ENCODE data around the gene FAM168B.
A peak's percentile ranks its signal among the peaks of the same experiment; 100 is the strongest.
"Not testable (repeated sequence)": the region's sequence is repeated elsewhere in the genome, so short reads cannot be mapped to it uniquely, and the experiment has no call there.

Gene FAM168B

GRCh38 chr2:131094463-131095281 lies 1.4 kb upstream of the FAM168B start:
- no peak overlapping the region for H3K4me3 ChIP-seq (ENCODE audit: low read depth, low read length)
- TF ChIP-seq, protein P1, sequence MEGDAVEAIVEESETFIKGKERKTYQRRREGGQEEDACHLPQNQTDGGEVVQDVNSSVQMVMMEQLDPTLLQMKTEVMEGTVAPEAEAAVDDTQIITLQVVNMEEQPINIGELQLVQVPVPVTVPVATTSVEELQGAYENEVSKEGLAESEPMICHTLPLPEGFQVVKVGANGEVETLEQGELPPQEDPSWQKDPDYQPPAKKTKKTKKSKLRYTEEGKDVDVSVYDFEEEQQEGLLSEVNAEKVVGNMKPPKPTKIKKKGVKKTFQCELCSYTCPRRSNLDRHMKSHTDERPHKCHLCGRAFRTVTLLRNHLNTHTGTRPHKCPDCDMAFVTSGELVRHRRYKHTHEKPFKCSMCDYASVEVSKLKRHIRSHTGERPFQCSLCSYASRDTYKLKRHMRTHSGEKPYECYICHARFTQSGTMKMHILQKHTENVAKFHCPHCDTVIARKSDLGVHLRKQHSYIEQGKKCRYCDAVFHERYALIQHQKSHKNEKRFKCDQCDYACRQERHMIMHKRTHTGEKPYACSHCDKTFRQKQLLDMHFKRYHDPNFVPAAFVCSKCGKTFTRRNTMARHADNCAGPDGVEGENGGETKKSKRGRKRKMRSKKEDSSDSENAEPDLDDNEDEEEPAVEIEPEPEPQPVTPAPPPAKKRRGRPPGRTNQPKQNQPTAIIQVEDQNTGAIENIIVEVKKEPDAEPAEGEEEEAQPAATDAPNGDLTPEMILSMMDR (IDR thresholded peaks at IDR 0.05; ENCODE audit: borderline replicate concordance, insufficient read depth, low read depth, low read length), result no peak

GRCh38 chr2:131093696-131094462 lies 619 bp upstream of the FAM168B start:
- H3K4me3 ChIP-seq (ENCODE audit: low read depth, low read length), result peak overlapping the region; percentile 68
- TF ChIP-seq, protein P1 (IDR thresholded peaks at IDR 0.05; ENCODE audit: borderline replicate concordance, insufficient read depth, low read depth, low read length), result no peak

- TF ChIP-seq, protein P1 (IDR thresholded peaks at IDR 0.05; ENCODE audit: borderline replicate concordance, insufficient read depth, low read depth, low read length), result no peak
- H3K4me3 ChIP-seq (ENCODE audit: low read depth, low read length), result peak overlapping the region; percentile 68
Observed at GRCh38 chr2:131092458-131093005, 728 bp downstream of the FAM168B start.

GRCh38 chr2:131085646-131086045 lies 7.6 kb downstream of the FAM168B start:
- TF ChIP-seq, protein P1 (IDR thresholded peaks at IDR 0.05; ENCODE audit: borderline replicate concordance, insufficient read depth, low read depth, low read length), result no peak
- H3K4me3 ChIP-seq (ENCODE audit: low read depth, low read length), result no peak overlapping the region

DNA sequence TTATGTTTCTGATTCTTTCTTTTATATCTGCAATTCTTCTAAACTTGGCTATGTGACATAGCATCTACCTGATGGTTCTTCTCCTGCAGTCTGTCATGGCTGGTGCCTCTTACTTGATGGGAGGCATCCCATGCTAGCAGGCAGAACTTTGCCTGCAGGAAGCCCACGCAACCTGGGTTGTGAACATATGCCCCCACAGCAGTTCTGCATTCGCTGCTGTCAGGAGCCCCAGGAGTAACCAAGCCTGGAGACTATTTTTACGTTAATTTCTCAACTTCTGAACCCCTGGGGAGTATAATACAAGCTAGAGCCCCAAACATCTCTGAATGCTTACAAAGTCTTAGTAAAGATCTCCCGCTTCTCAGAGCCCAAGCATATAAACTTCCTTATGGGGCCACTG lies 12.1 kb downstream of the FAM168B start:
- no peak overlapping the region for H3K4me3 ChIP-seq (ENCODE audit: low read depth, low read length)
- TF ChIP-seq, protein P1 (IDR thresholded peaks at IDR 0.05; ENCODE audit: borderline replicate concordance, insufficient read depth, low read depth, low read length), result no peak

DNA sequence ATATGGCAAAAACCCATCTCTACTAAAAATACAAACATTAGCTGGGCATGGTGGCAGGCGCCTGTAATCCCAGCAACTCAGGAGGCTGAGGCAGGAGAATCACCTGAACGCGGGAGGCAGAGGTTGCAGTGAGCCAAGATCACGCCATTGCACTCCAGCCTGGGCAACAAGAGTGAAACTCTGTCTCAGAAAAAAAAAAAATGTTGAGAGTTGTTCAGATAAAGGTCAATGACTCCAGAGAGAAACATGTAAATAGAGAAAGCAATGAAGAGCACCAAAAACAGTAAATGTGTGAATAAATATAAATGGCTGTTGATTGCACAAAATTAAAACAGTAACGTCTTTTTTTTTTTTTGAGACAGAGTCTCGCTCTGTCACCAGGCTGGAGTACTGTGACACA lies 13.3 kb downstream of the FAM168B start:
- not testable (repeated sequence) for H3K4me3 ChIP-seq (ENCODE audit: low read depth, low read length)

DNA sequence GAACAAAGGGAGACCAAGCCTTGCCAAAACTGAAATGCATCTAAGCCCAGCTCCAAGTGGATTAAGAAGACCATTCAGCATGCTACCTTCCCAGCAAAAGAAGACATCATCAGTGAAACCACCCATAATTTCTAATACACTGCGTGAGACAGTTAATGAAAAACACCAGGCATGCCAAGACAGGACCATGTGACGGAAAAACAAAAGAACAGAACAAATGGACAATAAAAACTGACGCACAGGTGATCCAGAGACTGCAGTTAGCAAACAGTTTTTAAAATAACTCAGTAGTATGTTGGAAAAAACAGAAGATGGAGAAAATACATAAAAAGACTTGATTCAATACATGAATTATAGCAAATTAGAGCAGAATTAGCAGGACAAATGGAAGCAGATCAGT lies 15.3 kb downstream of the FAM168B start:
- TF ChIP-seq, protein P1 (IDR thresholded peaks at IDR 0.05; ENCODE audit: borderline replicate concordance, insufficient read depth, low read depth, low read length), result no peak
- H3K4me3 ChIP-seq (ENCODE audit: low read depth, low read length), result no peak overlapping the region
